Skin epidermis (tissue), 12 donors: ENCODE measurements around the gene OR6B1.
"Not testable (repeated sequence)": the region's sequence is repeated elsewhere in the genome, so short reads cannot be mapped to it uniquely, and the experiment has no call there.

Experiments used
- H3K27ac ChIP-seq, 21 experiments: fragments of 200-600 bp; sonication (generic) in 11 of 21; one replicate each; pipeline ENCODE4 v1.5.0; 2020; ENCODE audit warnings: mild to moderate bottlenecking in 3 of 21, inconsistent platforms in 2 of 21, moderate library complexity in 2 of 21
- H3K4me3 ChIP-seq, 7 experiments: fragments of 200-600 bp; sonication (generic) in 2 of 7; one replicate each; pipeline ENCODE4 v1.5.0; 2020; ENCODE audit warnings: inconsistent platforms in 2 of 7, mild to moderate bottlenecking in 2 of 7, moderate library complexity in 1 of 7

Gene OR6B1

DNA sequence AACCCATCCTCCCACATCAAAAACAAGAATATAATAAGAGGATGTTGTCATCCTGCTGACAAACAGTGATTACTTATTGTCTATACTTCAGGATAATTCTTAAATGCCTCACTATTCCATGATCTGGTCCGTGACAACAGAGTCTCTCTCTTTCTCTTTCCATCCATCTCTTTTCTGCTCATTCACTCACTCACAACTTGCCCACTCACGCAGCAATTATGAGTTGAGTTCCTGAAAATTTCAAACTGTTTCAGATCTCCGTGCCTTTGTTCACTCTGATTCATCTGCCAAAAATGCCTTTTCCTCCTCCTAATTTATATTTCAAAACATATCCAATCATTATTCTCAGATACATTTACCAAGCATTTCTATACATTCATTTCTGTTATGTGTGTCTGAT, 1.4 kb downstream of the OR6B1 start:
- Histone ChIP-seq H3K27ac (no peak overlapping the region), H3K4me3 (no peak overlapping the region)

DNA sequence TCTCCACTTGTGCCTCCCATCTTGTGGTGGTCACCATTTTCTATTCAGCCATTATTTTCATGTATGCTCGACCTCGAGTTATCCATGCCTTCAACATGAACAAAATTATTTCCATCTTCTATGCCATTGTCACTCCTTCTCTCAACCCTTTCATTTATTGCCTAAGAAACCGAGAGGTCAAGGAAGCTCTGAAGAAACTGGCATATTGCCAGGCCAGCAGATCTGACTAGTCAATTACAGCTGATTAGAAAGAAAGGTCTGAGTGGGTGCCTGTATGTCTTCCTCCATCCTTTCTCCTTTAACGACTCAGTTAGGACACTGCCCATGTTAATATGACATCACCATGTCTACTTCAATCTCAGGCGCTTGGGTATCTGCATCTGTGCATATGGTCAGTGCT, 4.6 kb downstream of the OR6B1 start:
- no peak overlapping the region for H3K4me3 ChIP-seq

DNA sequence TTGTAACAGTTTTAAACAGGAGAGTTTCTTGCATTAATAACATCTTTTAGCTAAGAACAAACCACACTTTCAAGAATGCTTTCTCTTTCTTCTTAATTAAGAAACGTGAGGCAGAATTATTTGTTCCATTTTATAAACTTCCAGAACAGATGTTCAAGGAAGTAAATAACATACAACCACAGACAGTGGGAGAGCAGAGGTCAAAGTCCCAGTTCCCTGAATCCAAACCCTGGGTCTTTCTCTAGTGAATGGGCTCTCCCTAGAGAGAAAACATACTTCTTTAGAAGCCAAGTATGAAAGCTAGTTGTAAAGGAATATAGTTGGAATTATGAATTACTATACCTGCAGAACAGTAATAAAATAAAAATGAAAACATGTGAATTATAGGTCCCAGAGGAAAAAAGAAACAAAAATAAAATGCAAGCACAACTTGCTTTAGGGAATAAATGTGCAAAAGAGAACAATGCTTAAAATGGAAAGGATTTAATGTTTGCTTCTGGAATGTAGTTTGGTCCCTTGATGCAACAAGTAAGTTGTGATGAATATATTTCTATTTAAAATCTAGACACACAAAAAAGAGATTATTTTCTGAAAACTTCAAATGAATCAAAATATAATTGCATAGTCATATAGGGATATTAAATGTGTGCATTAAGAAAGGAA, 6.0 kb downstream of the OR6B1 start:
- Histone ChIP-seq H3K27ac (no peak overlapping the region), H3K4me3 (no peak overlapping the region)

More for the DNA sequence above, 4.6 kb downstream of the OR6B1 start:
- no peak overlapping the region for H3K27ac ChIP-seq

DNA sequence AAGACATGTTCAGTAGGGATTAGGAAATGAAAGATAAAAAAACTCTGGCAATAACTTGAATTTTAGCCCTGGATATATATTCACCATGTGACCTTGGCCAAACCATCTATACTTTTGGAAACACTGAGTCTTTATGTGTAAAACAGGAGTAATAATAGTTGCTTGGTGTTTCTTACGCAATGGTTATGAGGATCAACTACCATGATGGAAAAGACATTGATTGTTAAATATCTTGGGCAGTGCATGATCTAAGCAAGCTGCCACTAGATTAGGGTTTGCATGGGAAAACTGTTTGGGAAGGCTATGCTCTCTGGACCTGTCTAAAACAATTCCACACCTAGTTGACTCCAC, 6.5 kb downstream of the OR6B1 start:
- H3K4me3 ChIP-seq = no peak overlapping the region

GRCh38 chr7:144009361-144009760, 9.2 kb downstream of the OR6B1 start:
- H3K27ac ChIP-seq = no peak overlapping the region

More for the DNA sequence above, 6.5 kb downstream of the OR6B1 start:
- no peak overlapping the region for H3K27ac ChIP-seq

DNA sequence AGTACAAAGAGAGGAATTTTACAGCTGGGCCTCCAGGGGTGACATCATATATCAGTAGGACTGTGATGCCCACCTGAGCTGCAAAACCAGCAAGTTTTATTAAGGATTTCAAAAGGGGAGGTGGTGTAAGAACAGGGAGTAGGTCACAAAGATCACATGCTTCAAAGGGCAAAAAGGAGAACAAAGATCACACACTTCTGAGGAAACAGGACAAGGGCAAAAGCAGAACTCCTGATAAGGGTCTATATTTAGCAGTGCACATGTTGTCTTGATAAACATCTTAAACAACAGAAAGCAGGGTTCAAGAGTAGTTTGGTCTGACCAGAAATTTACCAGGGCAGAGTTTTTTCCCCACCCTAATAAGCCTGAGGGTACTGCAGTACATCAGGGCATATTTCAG, 9.9 kb downstream of the OR6B1 start:
- not testable (repeated sequence) for H3K27ac ChIP-seq

More at GRCh38 chr7:144009361-144009760, 9.2 kb downstream of the OR6B1 start:
- H3K4me3 ChIP-seq = no peak overlapping the region

GRCh38 chr7:144010821-144011220, 10.7 kb downstream of the OR6B1 start:
- H3K4me3 ChIP-seq = not testable (repeated sequence)

More for the DNA sequence above, 9.9 kb downstream of the OR6B1 start:
- not testable (repeated sequence) for H3K4me3 ChIP-seq

DNA sequence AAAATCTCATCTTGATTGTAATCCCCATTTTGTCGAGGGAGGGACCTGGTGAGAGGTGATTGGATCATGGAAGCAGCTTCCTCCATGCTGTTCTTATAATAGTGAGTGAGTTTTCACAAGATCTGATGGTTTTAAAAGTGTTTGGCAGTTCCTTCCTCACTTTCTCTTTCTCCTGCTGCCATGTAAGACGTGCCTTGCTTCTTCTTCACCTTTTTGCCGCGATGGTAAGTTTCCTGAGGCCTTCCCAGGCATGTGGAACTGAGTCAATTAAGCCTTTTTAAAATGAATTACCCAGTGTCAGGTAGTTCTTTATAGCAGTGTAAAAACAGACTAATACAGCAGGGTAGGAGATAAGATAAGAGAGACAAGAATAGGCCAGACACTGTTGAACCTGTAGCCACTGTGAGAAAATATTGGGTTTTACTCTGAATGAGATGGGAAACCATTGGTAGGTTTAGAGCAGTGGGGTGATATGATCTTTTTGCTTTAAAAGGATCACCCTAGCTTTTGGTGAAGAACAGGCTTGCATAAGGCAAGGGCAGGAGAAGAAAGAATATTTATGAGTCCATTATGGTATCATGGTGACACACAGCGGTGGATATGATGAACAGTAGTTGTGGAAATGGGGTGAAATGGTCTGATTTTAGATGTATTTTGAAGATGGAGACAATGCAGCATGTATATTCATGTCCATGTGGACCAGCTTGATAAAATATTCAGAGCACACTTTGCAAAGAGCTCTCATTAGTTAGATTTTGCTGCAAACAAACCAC, 11.5 kb downstream of the OR6B1 start:
- no peak overlapping the region for H3K4me3 ChIP-seq
- H3K27ac ChIP-seq = no peak overlapping the region

More at GRCh38 chr7:144010821-144011220, 10.7 kb downstream of the OR6B1 start:
- not testable (repeated sequence) for H3K27ac ChIP-seq

GRCh38 chr7:144018065-144018464, 17.9 kb downstream of the OR6B1 start:
- Histone ChIP-seq H3K27ac (no peak overlapping the region), H3K4me3 (no peak overlapping the region)

DNA sequence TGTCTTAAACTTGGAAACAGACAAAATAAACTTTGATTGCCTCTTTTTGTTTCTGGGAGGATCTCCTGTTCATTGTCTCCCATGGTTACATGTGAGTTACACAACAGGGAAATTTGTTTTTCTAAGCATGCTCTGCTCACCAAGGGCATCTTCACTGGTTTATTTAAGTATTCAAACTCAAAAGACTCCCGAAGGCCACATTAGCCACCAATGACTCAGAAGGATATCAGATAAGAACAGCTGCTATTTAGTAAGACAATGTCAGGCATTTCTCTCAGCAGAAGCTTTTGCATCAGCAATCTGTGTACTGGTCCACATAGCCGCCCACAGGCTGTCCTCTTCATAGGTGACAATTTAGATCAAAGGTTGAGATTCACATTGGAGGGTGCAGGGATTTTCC, 19.3 kb downstream of the OR6B1 start:
- Histone ChIP-seq H3K27ac (no peak overlapping the region), H3K4me3 (no peak overlapping the region)

- H3K4me3 ChIP-seq = no peak overlapping the region
- H3K27ac ChIP-seq = no peak overlapping the region
These were observed 20.2 kb downstream of the OR6B1 start for GRCh38 chr7:144020340-144020739.

DNA sequence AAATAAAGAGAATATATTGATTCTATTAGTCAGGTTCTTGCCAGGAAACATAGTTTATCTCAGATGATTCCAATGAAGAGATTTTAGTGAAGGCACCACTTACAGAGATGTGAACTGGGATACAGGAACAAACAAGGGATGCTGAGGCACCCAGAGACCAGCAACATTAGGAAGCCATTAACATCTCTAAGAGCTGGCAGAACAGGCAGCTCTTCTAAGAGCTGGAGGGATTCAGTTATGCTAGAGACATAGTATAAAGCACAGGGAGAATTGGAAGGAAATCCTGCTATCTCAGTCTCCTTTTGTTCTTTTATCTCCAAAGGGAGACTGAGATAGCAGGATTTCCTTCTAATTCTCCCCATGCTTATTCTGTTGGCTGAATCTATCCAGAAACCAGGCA, 22.0 kb downstream of the OR6B1 start:
- Histone ChIP-seq H3K27ac (no peak overlapping the region), H3K4me3 (no peak overlapping the region)

- H3K27ac ChIP-seq = no peak overlapping the region
- no peak overlapping the region for H3K4me3 ChIP-seq
These were observed 23.2 kb downstream of the OR6B1 start for GRCh38 chr7:144023171-144023827.

DNA sequence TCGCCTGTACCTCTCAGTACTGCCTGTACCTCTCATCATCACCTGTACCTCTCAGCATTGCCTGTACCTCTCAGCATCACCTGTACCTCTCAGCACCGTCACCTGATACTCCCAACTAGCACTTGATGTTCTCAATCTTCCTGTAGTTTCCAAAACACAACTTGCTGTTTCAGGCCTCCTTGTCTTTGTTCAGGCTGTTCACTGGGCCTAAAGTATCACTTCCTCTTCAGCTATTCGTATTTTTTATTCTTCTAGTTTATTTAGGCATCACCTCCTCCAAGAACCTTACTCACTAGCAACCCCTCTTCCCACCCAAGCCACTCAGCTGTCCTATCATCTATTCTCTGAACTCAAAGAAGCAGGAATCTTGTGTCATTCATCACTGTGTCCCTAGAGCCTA, 24.1 kb downstream of the OR6B1 start:
- H3K27ac ChIP-seq = no peak overlapping the region
- H3K4me3 ChIP-seq = no peak overlapping the region

GRCh38 chr7:144026203-144026883, 26.2 kb downstream of the OR6B1 start:
- H3K27ac ChIP-seq = no peak overlapping the region

GRCh38 chr7:144027070-144027469, 26.9 kb downstream of the OR6B1 start:
- no peak overlapping the region for H3K4me3 ChIP-seq
- no peak overlapping the region for H3K27ac ChIP-seq

More at GRCh38 chr7:144026203-144026883, 26.2 kb downstream of the OR6B1 start:
- no peak overlapping the region for H3K4me3 ChIP-seq

GRCh38 chr7:144027974-144028373, 27.9 kb downstream of the OR6B1 start:
- no peak overlapping the region for H3K27ac ChIP-seq

DNA sequence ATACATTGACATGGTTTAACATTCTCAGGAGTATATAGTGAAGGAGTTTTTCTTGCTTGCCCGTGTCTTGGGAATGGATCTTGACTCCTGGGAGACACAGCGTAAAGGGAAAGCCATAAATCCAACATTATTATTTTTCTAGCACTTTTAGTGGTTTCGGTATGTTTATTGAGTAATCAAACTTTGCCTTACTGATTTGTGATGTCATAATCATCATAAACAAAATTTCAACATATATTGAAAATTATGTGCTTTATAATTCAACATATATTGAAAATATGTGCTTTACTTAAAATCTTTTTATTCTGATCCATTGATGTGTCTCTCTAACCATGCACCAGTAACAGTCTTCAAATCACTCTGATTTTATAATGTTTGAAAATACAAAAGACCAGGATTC, 28.4 kb downstream of the OR6B1 start:
- H3K27ac ChIP-seq = no peak overlapping the region
- no peak overlapping the region for H3K4me3 ChIP-seq

More at GRCh38 chr7:144027974-144028373, 27.9 kb downstream of the OR6B1 start:
- no peak overlapping the region for H3K4me3 ChIP-seq

- H3K4me3 ChIP-seq = no peak overlapping the region
- H3K27ac ChIP-seq = no peak overlapping the region
These were observed 32.4 kb downstream of the OR6B1 start for GRCh38 chr7:144032516-144032915.

- no peak overlapping the region for H3K27ac ChIP-seq
- no peak overlapping the region for H3K4me3 ChIP-seq
These were observed 33.0 kb downstream of the OR6B1 start for GRCh38 chr7:144032985-144033709.
